GM13976 (cell line): ENCODE results near the gene SLC31A2.

ENCODE experiments used
- DNase-seq: peaks from one replicate; pipeline ENCODE4 v3.0.0; 2012; ENCODE audit warnings: low spot score
- CTCF ChIP-seq: IDR thresholded peaks from 2 replicates; pipeline ENCODE4 v1.5.1; 2012; ENCODE audit warnings: borderline replicate concordance, mild to moderate bottlenecking; ENCODE audit not compliant: insufficient read depth; ENCODE audit errors: extremely low read depth, missing control alignments, control extremely low read depth
- in situ Hi-C: fragments of 300-500 bp; cut with MboI; formaldehyde crosslinking; loops from one replicate; pipeline ENCODE4 v1.12.0; 2022; ENCODE audit warnings: low sequenced_read_pairs, mixed read lengths, inconsistent platforms; ENCODE audit not compliant: unreplicated experiment

The SLC31A2 gene

GRCh38 chr9:113153599-113153998, 2.8 kb downstream of the SLC31A2 start:
- no peak for DNase-seq
- TF ChIP-seq CTCF, result no peak
- in situ Hi-C loops, result no loop called here

- no peak for TF ChIP-seq CTCF
- in situ Hi-C loops, result no loop called here
- DNase-seq, result no peak
These were observed 3.7 kb downstream of the SLC31A2 start for GRCh38 chr9:113154471-113154870.

- TF ChIP-seq CTCF, result no peak
- DNase-seq, result no peak
- in situ Hi-C loops, result no loop called here
These were observed 4.1 kb downstream of the SLC31A2 start for GRCh38 chr9:113154946-113155345.

- in situ Hi-C loops, result no loop called here
- TF ChIP-seq CTCF, result no peak
- DNase-seq, result no peak
These were observed 5.2 kb downstream of the SLC31A2 start for GRCh38 chr9:113155911-113156588.

GRCh38 chr9:113156880-113157279, 6.1 kb downstream of the SLC31A2 start:
- no peak for DNase-seq
- in situ Hi-C loops, result no loop called here
- TF ChIP-seq CTCF, result no peak

GRCh38 chr9:113158446-113158845, 7.6 kb downstream of the SLC31A2 start:
- in situ Hi-C loops, result no loop called here
- no peak for TF ChIP-seq CTCF
- DNase-seq, result no peak

GRCh38 chr9:113160571-113160970, 9.8 kb downstream of the SLC31A2 start:
- TF ChIP-seq CTCF, result no peak
- DNase-seq, result no peak
- in situ Hi-C loops, result no loop called here
